HG03175 (cell line): Measurements from ENCODE around the gene ENOX1.

ENCODE experiments used
- ATAC-seq: cut with Tn5 transposase; IDR thresholded peaks from one replicate; pipeline ENCODE4 v1.9.1; 2021; ENCODE audit warnings: mild to moderate bottlenecking, moderate library complexity; ENCODE audit not compliant: unreplicated experiment

The ENOX1 gene

DNA sequence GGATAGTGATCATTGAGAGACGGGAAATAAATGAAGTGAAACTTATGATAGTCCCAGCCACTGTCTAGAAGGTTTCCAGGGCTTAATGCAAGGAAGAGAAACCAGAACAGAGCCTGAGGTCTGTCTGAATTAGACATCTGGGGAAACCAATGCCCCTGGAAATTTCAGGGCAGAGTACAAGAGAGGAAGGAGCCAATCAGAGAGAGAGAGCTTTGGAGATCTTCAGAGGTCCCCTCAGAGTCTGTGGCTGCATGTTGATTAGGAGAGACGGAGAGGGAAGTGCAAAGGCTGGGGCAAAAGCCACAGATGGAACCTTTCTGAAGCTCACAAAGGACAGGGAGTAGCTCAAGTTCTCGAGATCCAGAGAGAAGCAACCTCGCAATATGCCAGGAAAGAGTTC lies 385.4 kb downstream of the ENOX1 start:
- ATAC-seq, result no peak

DNA sequence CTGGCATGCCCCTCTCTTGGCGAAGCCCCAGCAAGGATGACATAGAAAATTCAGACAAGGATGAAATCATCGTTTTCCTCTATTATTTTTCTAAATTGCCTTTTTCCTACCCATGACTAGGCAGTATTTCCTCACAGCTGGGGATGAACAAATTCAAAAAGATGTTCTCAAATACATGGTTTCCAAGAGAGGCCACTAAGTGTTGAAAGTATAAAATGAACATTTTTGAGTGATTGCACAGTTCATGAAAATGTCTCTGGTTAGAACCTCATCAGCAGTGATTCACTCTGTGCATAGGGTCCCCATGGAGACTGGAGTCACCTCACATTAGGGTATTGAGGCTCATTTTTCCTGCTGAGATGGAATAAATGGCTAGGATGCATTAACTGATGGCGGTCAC lies 389.7 kb downstream of the ENOX1 start:
- ATAC-seq, result no peak

DNA sequence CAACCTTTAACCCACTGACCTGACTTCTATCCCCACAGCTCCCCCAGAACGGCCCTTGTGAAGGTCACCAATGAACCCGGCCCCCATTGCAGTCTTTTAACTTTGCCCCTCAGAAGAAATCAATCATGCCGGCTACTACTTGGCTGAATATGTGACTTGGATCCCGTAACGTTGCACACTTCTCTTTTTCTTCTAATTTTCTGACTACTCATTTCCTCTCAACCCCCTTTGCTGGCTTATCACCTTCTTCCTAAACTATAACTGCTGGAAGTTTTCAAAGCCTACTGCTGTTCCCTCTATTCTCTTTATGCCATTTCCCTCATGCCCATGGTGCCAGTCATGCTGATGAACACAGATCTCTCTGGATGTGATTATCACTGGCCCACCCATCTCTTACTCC lies 395.7 kb downstream of the ENOX1 start:
- peak; percentile 12 for ATAC-seq

DNA sequence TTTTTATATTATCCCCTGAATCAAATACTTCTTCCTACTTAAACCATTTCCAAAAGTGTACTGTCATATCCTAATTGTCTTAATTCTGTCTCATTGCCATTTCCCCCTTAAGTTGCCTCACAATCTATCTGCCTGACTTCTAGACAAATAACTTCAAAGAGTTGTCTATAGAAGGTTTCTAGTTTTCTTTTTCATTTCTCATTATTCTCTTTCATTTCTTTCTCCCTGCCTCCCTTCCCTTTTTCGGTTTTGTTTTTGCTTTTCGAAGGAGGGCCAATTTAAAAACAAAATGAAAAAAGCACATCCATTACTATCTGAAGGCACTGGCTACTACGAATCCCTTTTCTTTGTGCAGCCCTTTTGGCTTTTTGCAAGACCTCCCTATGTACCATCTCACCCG lies 396.2 kb downstream of the ENOX1 start:
- peak; percentile 60 for ATAC-seq

DNA sequence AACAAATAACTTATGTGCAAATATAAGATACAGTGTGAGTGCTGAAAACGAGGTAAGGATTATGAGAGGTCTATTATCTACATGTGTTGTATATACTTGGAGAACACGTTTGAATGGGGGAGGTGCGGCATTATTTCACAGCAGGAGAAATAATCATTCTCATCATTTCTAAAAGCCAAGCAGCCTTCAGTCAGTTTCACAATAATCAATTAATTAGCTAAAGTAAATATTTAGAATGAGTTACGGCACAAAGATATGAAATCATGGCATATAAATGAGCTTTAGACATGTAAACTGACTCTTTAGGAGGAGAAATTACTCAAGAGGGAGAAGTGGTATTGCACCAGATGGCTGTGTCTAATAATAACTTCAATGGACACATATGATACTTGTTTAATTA lies 396.8 kb downstream of the ENOX1 start:
- no peak for ATAC-seq

DNA sequence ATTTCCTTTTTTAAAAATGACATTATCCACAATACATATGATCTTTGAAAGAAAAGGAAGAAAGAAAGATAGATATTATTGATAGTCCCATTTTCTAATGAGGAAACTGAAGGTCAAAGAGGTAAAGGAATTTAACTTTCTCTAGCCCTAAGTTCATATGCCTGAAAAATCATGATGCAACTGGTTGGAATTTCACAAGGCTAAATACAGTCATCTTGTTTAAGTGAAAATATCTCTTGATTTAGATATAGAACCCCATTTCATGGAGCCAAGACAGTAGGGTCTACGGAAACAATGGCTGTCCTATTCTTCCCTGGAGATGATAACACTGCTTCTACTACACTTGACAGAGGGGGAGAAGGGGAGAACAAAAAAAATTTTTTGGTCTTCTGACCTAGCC lies 397.2 kb downstream of the ENOX1 start:
- ATAC-seq, result no peak

DNA sequence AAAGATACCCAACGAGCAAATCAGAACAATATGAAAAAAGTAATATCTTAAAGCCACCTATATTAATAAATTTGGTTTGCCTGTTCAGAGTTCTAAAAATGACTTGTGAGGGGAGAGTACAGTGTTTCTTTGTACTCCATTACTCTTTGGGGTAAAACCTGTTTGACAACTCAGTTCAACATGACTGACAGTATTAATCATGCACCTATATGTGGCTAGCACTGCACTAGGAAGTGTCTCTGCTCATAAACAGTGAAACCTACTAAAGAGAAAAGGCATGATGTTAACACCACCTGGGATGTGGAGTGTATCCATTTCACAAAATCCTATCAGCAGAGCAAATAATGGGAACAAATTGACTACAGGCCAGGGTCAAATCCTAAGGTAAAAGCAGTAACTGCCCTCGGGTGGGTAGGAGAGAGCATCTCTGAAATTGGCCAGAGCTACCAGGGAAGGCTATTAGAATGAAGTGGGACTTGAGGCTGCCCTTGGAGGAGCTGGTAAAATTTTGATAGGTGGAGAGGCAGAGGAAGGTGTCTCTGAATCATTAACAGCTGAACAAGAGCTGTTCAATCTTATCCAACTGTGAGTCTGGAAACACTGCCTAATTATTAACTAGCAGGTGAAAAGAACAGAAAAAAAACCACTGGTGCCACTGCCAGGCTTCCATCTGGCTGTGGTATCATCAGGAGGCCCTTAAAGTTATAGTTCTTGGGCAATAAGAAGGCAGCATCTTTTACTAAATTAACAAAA lies 398.3 kb downstream of the ENOX1 start:
- peak; percentile 71 for ATAC-seq

DNA sequence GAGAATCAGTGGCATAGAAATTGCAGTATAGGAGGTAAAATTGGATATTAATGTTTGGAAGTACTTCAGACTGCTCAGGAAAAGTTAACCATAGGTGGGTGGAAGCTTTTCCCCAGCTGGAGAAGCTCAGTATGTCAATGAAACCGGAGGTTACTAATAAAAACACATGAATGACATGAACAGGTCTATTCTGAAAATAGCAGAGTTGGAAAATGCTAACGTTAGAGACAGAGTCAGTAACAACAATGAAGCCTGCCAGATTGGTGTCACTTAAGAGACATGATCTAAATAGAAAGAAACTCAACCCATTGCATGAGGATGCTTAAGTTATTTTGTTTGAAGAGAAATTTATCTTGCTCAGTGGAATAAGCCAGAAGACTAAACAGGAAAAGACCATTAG lies 398.9 kb downstream of the ENOX1 start:
- ATAC-seq, result no peak

DNA sequence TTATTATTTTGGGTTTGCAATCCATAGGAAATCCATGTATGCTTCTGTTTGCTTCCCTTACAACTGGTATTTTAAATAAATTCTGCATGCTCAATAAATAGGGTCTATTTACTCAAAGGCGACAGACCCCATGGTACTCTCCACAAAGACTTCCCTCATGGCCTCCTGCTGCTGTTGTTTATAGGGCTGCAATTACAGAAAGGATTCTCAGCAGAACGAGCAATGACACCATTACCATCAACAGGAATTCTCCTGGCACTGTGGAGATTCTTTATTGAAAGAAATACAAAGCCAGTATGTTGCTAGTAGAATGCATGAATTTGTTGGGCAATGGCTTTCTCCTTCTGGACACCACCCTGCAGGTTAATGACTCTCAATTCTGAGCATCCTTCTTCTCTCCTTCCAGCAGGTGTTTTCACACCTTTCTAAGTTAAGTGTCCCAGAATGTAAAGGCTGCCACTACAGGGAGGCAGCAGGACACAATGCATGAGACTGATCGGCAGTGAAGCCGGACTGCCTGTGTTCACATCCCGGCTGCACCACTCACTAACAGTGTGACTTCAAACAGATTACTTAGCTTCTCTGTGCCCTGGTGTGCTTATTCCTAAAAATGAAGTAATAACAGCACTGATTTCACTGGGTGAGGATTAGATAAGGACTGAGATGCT lies 403.1 kb downstream of the ENOX1 start:
- no peak for ATAC-seq

DNA sequence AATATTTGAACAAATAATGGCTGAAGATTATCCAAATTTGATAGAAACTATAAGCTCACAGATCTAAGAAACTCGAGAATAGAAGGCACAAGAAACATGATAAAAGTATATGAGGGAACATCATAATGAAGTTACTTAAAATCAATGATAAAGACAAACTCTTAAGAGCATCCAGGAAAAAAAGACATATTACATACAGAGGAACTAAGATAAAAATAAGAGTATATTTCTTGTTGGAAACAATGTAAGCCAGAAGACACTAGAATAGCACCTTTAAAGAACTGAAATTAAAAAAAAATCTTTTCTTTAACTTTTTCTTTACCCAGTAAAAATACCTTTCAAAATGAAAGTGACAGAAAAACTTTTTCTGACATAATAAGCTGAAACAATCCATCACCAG lies 407.0 kb downstream of the ENOX1 start:
- ATAC-seq, result no peak

DNA sequence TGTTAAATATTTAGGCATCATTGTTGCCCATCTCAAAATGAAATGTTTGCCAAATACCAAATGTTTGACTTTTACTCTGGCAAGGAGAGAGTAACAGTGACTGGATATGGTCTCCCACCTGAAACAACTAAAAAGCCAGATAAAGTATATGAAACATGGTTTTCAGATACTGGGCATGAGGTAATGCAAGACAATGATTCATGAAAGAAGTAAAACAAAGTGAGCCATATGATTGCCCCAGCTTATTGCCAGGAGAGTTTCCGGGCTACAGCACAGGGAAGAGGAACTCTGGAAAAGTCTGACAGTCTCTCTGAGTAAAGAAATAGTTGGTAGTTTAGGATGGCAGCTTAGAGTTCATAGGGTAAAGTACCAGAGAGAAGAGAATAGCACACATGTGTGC lies 408.8 kb downstream of the ENOX1 start:
- ATAC-seq, result no peak

DNA sequence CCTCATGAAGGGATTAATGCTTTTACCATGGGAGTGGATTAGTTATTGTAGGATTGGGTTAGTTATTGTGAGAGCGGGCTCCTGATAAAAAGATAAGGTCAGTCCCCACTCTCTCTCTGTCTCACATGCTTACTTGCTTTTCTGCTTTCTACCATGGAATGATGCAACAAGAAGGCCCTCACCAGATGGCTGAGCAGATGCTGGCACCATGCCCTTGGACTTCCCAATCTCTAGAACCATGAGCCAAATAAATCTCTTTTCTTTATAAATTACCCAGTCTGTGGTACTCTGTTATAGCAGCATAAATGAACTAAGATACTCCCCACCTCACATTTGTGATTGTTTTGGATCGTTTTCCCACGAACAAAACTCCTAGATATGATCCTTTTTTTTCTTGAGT lies 409.6 kb downstream of the ENOX1 start:
- no peak for ATAC-seq

DNA sequence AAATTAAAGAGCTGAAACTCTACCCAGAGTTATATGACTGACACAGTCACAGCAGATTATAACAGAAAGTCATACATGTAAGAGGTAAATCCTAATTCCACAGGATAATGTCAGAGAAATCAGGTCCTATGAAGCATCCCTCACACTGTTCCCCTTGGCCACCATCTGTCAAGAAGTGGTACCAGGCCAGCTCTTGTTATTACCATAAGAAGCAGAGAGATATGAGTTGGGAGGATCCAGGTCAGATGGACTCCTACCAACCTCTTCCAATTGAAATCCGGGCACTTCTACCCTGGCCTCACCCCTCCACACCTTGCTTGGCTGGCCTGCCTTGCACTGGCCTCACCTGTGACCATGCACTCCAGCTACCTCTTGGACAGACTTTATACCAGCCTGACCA lies 410.2 kb downstream of the ENOX1 start:
- no peak for ATAC-seq

DNA sequence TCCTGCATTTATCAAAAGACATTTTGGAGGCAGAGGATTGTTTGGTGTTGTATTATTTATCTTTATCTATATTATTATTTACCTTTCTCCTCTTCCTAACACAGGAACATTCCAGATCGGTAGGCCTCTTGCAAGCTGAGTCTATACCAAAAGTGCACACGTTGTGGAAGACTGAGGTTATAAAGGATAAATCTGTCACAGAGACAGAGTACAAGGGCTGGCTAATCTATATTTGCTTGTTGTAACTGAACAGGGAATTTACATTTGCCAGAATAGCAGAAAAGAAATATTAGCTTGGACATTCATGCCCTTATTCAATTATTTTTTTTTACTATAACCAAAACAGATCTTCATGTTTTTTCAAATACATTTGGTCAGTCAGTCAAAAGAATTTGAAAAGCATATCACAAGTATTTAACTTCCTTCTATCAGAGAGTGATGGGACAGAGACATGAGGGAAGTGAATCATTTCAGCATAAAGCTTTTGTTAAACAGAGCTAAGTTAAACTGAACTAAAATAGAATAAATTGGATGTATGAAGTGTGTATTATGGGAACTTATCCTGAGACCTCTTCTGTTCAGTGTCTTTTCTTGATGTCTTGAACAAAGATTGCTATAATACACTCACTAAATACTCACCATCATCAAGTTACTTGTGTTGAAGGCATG lies 410.8 kb downstream of the ENOX1 start:
- no peak for ATAC-seq

DNA sequence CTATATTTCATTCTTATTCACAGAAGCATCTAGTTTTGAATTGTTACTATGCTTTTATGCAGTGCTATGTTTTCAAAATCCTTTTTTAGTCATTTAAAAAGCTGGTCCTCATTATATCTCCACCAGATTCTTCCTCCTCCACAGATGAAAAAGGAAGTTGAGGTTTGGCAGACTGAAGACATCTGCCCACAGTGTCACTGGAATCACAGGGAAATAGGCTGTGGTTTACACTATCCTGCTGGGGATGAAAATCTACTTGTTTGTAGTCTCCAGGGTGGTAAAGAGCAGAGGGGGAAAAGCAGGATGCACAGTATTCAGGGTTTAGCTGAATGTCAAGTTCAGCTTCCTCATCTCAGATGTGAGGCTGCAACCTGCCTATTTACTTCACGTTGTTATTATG lies 412.2 kb downstream of the ENOX1 start:
- ATAC-seq, result no peak

DNA sequence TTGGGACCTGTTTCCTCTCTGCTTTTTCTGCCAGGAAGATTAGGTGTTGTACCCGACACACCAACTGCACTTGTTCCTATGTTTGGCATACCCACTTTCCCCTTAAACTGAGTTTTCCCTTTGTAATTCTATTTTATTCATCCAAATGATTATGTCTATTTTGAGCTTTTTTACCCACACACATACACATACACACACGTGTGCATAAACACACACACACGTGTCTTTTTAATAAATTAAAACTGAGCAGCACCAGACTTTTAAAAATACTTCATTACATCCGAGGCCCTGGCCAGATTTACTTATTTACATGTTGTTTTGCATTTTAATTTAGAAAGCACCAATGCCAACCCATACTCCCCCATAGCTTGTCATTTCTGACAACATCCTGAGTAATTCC lies 413.4 kb downstream of the ENOX1 start:
- no peak for ATAC-seq

DNA sequence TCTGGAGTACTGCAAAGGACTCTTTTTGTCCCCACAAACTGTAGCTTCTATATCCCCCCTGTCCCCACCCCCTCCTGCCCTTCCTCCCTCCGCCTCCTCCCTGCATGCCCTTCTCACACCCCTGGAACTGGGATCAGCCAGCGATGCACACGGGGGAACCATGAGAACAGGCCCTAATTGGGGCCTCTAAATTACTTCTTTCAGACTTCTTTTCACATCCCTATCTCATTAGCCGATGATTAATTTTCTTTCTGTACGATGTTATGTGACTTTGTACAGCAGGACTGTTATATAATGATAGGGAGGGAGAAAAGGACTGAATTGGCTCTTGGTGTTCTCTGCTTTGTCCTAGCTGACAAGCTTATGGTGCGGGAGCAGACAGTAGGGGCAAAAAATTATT lies 415.9 kb downstream of the ENOX1 start:
- no peak for ATAC-seq

DNA sequence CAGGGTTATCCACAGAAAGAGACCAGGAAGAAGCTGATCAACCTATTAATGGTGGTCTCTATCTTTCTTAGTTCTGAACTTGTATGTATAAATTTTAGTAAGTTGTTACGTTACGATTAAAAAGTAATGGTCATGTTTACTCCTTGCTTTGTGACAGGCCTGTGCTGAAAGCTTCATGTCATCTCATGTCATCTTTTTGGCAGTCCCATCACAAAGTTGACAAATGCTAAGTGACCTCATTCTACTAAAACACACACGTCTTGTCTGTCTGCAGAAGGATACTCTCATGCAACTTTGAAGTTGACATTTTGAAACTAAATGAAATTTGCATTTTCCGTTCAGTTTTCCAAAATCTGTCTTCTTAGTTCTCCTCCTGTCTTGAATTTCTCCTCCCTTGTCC lies 417.5 kb downstream of the ENOX1 start:
- no peak for ATAC-seq

DNA sequence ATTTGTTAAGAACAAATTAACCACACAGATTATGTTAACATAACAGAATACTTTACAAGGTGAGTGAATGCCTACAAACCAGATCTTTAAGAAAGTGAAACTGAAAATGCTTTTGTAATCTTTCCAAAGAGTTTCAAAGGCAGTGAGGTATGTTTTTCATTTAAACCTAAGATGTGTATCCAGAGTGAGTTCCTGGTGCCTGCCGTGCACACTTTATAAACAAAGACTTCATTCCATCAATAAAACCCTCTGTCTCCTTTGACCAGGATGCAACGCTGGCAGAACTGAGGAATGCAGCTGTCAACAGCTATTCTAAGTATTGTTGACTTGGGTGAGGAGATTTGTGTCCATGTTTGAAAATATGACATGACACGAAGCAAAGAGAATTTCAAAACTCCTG lies 418.8 kb downstream of the ENOX1 start:
- peak; percentile 71 for ATAC-seq

DNA sequence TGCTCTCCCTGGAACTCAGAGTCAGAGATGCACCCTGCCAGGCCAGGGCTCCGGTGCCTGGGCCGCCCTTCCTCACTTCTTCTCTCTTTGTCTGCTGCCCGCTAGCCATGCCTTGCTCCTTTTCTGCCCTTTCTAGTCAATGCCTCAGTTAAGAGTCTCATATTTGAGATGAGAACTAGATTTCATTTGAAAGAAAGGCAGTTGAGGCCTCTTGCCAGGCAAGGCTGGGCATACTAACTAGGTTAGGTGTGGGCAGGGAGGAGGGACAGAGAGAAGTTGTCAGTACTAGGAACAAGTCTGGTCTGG lies 421.8 kb downstream of the ENOX1 start:
- no peak for ATAC-seq

DNA sequence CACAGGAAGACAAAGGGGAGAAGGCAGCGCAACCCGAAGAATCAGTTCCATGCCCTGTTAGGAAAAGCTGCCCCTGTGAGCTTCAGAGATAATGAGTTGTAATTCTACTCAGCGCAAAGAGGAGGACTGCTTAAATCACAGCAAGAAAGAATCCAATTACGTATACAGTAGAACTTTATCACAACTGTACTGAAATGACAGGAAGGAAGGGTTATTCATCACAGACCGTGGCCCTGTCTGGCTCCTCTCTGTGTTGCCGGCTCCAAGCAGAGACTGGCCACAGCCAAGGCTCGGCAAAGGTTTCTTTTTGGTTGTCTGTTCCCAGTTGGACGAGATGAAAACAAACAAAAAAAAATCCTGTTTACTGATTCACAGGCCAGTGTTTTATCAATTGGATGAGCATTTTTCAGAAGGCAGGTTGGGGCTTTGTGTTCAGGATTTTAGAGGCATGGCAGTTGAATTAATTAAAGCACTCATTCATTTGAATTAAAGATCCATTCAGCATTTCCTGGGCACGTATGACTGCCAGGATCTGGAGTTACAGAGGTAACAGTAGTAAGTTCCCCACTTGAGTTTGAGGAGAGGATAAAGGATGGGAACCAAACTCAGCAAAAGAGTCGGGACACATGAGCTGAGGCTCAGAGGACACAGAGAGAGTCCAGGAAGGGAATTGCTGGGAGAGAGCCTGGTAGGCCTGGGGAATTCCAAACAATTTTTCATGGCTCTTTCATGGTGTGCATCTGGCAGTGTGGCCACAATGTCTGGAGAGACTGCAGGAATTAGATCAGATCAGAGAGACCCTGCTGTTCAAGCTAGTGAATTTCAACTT lies 422.3 kb downstream of the ENOX1 start:
- no peak for ATAC-seq
